ENCODE data around the gene SLC39A5. TPM values are rescaled to one million over a fixed set of nuclear protein-coding genes. Genes with fewer than 3 reads are reported as not detected.
"Not testable (repeated sequence)": the region's sequence is repeated elsewhere in the genome, so short reads cannot be mapped to it uniquely, and the experiment has no call there.

Gene SLC39A5
- total RNA-seq, 1 donor from 2014 or later, result 0.08 TPM

GRCh38 chr12:56266693-56267442, 37.0 kb downstream of the SLC39A5 start, which contains the start of gene COQ10A:
Gene COQ10A, plus strand, starts transcription at chr12:56266942. Its CDS starts 177 bp downstream, at chr12:56267119.
- TF ChIP-seq CTCF (IDR thresholded peaks at IDR 0.05; ENCODE audit: insufficient read depth, low read length, poor library complexity, severe bottlenecking), result peak; percentile 80
- peak; percentile 53 for DNase-seq (ENCODE audit: low read depth)
- no peaks in the 10 kb centered on the region for H3K27me3 ChIP-seq (ENCODE audit: control insufficient read depth, insufficient read depth, low read length)

GRCh38 chr12:56267443-56268071, 37.7 kb downstream of the SLC39A5 start:
- Histone ChIP-seq H3K36me3 (ENCODE audit: control insufficient read depth, insufficient read depth, low read length) (no peaks in the 10 kb centered on the region), H3K4me3 (ENCODE audit: low read depth, low read length) (peak overlapping the region; percentile 67), H3K27me3 (ENCODE audit: control insufficient read depth, insufficient read depth, low read length) (no peaks in the 10 kb centered on the region)
- TF ChIP-seq CTCF (IDR thresholded peaks at IDR 0.05; ENCODE audit: insufficient read depth, low read length, poor library complexity, severe bottlenecking), result no peak
- no peak for DNase-seq (ENCODE audit: low read depth)

More at GRCh38 chr12:56266693-56267442, 37.0 kb downstream of the SLC39A5 start, which contains the start of gene COQ10A:
- Histone ChIP-seq H3K36me3 (ENCODE audit: control insufficient read depth, insufficient read depth, low read length) (no peaks in the 10 kb centered on the region), H3K4me3 (ENCODE audit: low read depth, low read length) (peak within 1 kb of the TSS; percentile 67)

GRCh38 chr12:56271031-56271430, 41.2 kb downstream of the SLC39A5 start:
- no peak for DNase-seq (ENCODE audit: low read depth)

GRCh38 chr12:56272468-56272867, 42.6 kb downstream of the SLC39A5 start:
- DNase-seq (ENCODE audit: low read depth); H3K4me3 ChIP-seq (ENCODE audit: low read depth, low read length); H3K27me3 ChIP-seq (ENCODE audit: control insufficient read depth, insufficient read depth, low read length); H3K36me3 ChIP-seq (ENCODE audit: control insufficient read depth, insufficient read depth, low read length): not testable (repeated sequence)

More at GRCh38 chr12:56271031-56271430, 41.2 kb downstream of the SLC39A5 start:
- peak; percentile 55 for TF ChIP-seq CTCF (IDR thresholded peaks at IDR 0.05; ENCODE audit: insufficient read depth, low read length, poor library complexity, severe bottlenecking)
- H3K27me3 ChIP-seq (ENCODE audit: control insufficient read depth, insufficient read depth, low read length), result no peaks in the 10 kb centered on the region
- H3K36me3 ChIP-seq (ENCODE audit: control insufficient read depth, insufficient read depth, low read length), result peaks cover 1% of the 10 kb centered on the region
- H3K4me3 ChIP-seq (ENCODE audit: low read depth, low read length), result no peak overlapping the region

GRCh38 chr12:56274299-56274698, 44.4 kb downstream of the SLC39A5 start:
- H3K36me3 ChIP-seq (ENCODE audit: control insufficient read depth, insufficient read depth, low read length), result peaks cover 1% of the 10 kb centered on the region
- TF ChIP-seq CTCF (IDR thresholded peaks at IDR 0.05; ENCODE audit: insufficient read depth, low read length, poor library complexity, severe bottlenecking), result no peak
- no peak for DNase-seq (ENCODE audit: low read depth)
- no peak overlapping the region for H3K4me3 ChIP-seq (ENCODE audit: low read depth, low read length)
- no peaks in the 10 kb centered on the region for H3K27me3 ChIP-seq (ENCODE audit: control insufficient read depth, insufficient read depth, low read length)

GRCh38 chr12:56278905-56279304, 49.1 kb downstream of the SLC39A5 start:
- no peak for TF ChIP-seq CTCF (IDR thresholded peaks at IDR 0.05; ENCODE audit: insufficient read depth, low read length, poor library complexity, severe bottlenecking)
- Histone ChIP-seq H3K36me3 (ENCODE audit: control insufficient read depth, insufficient read depth, low read length) (peaks cover 4% of the 10 kb centered on the region), H3K4me3 (ENCODE audit: low read depth, low read length) (no peak overlapping the region), H3K27me3 (ENCODE audit: control insufficient read depth, insufficient read depth, low read length) (no peaks in the 10 kb centered on the region)
- DNase-seq (ENCODE audit: low read depth), result no peak
